Astrocyte of the spinal cord (primary cell): Measurements from ENCODE around the gene UBASH3B.

Experiments used
- DNase-seq: peaks from one replicate; pipeline ENCODE4 v3.0.0; 2011; ENCODE audit warnings: low read depth, low spot score
- H3K4me3 ChIP-seq: 2 replicates; pipeline ENCODE4 v1.5.1; 2011; ENCODE audit warnings: low read depth, mild to moderate bottlenecking, low read length, moderate library complexity
- CTCF ChIP-seq: IDR thresholded peaks from 2 replicates; pipeline ENCODE4 v1.5.1; 2012; ENCODE audit warnings: low read depth, mild to moderate bottlenecking, low read length, inconsistent platforms
- in situ Hi-C: cut with HindIII; loops from 2 replicates; pipeline ENCODE4 v1.10.0; 2017; ENCODE audit warnings: low sequenced_read_pairs

Gene UBASH3B

DNA sequence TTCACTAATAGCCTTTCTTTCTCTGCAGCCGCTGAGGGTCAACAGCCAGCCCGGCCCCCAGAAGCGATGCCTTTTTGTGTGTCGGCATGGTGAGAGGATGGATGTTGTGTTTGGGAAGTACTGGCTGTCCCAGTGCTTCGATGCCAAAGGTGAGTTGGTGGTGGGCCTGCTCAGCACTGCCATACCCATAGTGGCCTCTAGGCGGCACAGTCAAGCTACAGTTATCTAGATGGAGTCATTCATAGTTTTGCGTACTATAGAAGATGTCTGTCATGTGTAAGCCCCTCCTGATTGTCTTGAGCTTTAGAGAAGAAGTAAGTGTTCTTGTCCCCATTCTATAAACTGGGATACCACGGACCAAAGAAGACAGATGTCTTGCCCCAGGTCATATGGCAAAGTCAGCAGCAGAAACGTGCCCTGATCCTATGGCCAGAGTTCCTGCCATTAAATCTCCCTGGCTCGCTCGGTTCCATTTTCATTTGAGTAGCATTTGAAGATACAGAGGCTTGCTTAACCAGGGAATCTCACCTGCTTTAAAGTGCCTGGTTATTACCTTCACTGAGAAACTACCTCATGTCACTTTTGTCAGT lies 140.7 kb downstream of the UBASH3B start:
- in situ Hi-C loops, result no loop called here
- H3K4me3 ChIP-seq, result no peak overlapping the region
- peak; percentile 91 for TF ChIP-seq CTCF
- no peak for DNase-seq

GRCh38 chr11:122797651-122798050 lies 142.1 kb downstream of the UBASH3B start:
- no peak for DNase-seq
- in situ Hi-C loops, result no loop called here
- no peak overlapping the region for H3K4me3 ChIP-seq
- no peak for TF ChIP-seq CTCF

DNA sequence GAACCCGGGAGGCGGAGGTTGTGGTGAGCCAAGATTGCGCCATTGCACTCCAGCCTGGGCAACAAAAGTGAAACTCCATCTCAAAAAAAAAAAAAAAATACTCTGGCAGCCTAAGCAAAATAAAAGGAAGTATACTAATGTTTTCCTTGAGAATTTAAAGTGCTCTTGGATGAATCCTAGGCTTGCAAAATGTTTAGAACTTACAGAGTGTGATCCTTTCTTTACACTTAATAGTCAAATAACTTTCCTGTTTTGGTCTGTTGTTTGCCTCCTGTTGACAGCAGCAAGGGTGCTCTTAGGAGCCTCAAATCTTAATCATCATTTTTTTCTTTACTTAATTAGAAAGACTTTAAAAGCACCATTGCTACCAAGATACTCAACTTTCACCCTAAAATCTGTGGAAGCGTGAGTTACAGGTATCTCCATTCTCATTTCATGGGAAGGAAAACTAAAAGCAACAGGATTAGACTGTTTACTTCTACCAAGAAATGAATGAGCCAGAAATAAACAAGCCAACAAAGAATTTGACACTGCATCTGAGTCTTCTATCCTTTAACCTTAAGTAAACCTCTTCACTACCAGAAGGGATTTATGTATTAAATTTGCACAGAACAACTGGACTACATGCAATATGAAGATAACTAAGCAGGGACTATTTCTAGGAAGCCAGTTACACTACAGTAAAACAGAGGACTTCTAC lies 144.0 kb downstream of the UBASH3B start:
- DNase-seq, result no peak
- TF ChIP-seq CTCF, result no peak
- no peak overlapping the region for H3K4me3 ChIP-seq
- in situ Hi-C loops, result no loop called here

DNA sequence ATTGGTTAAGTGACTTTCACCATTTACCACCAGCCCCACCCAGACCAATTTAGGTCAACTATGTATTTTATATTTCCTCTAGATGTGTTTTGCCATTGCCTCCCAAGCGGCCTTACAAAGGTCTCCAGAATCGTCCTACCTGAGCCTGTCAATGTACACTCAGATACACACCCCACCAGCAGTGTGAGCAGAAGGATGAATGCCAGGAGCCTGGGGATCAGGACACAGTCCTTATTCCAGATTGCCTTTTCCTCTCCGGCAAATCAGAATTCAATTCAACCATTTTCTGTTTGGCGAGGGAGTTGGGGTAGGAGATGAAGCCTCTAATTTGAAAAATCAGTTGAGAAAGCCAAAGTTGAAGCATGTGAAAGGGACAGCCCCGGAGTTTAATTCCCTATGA lies 147.4 kb downstream of the UBASH3B start:
- H3K4me3 ChIP-seq, result no peak overlapping the region
- DNase-seq, result no peak

GRCh38 chr11:122803306-122803705 lies 147.8 kb downstream of the UBASH3B start:
- no peak for TF ChIP-seq CTCF
- in situ Hi-C loops, result no loop called here
- peak; percentile 73 for DNase-seq
- H3K4me3 ChIP-seq, result no peak overlapping the region

More for the DNA sequence above, 147.4 kb downstream of the UBASH3B start:
- in situ Hi-C loops, result no loop called here
- TF ChIP-seq CTCF, result no peak

DNA sequence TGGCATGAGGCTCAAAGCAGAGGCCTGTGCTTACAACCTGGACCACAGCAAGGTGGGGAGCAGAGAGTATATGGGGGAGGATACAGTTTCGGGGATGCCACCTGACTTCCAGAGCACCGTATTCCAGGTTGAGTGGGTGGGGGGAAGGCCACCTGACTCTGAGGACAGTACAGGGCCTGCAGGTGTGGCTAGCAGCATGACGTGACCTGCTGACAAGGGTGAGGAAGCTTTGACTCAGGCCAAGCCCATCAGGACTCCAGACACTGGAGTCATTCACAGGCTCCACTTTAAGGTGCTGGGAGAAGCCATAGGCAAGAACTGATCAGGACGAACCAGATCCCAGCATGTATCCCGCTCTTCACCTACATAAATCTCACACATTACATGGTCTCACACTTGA lies 148.2 kb downstream of the UBASH3B start:
- no peak for TF ChIP-seq CTCF
- no peak for DNase-seq
- H3K4me3 ChIP-seq, result no peak overlapping the region
- in situ Hi-C loops, result no loop called here
